CD4-positive, alpha-beta T cell (primary cell): ENCODE results near the gene NCKAP5. TPM values are rescaled to one million over a fixed set of nuclear protein-coding genes. Genes with fewer than 3 reads are reported as not detected.

ENCODE experiments used
- ATAC-seq: fragments of 200-7000 bp; cut with Tn5 transposase; one replicate; pipeline ENCODE4 v1.10.0; 2022; ENCODE audit warnings: mild to moderate bottlenecking; ENCODE audit not compliant: poor library complexity
- CTCF ChIA-PET: fragments of 350-600 bp; sonication (Branson Sonifier 250); formaldehyde crosslinking; loops from one replicate; lab custom pipeline; 2021; ENCODE audit warnings: antibody characterized with exemption, inconsistent platforms; lab: Charles Lee
- POLR2A ChIA-PET: fragments of 350-600 bp; sonication (Branson Sonifier 250); formaldehyde crosslinking; loops from one replicate; lab custom pipeline; 2021; ENCODE audit warnings: antibody characterized with exemption, inconsistent platforms; lab: Charles Lee
- DNase-seq, 14 experiments: peaks; one replicate each; pipeline ENCODE4 v3.0.0-alpha.2; 2013 to 2020; ENCODE audit warnings: mixed read lengths in 2 of 14
- H3K27ac ChIP-seq, 2 donors: one replicate each; pipeline versions ENCODE4 v1.5.1 to v1.7.0; 2013; ENCODE audit warnings: low read length in 2 of 2, low read depth in 1 of 2, mild to moderate bottlenecking in 1 of 2
- H3K27me3 ChIP-seq, 2 experiments: 1 replicate in 1 of 2; 2 replicates in 1 of 2; pipeline versions ENCODE4 v1.6.1 to v1.7.0; 2013; ENCODE audit warnings: low read length in 2 of 2, control low read depth in 1 of 2, mild to moderate bottlenecking in 1 of 2, moderate library complexity in 1 of 2; ENCODE audit not compliant: insufficient read depth in 2 of 2, control insufficient read depth in 1 of 2
- H3K36me3 ChIP-seq: one replicate; pipeline ENCODE4 v1.6.1; 2013; ENCODE audit warnings: low read length, control low read depth; ENCODE audit not compliant: insufficient read depth
- H3K4me1 ChIP-seq: one replicate; pipeline ENCODE4 v1.6.1; 2013; ENCODE audit warnings: low read length, control low read depth; ENCODE audit not compliant: insufficient read depth
- H3K4me3 ChIP-seq: one replicate; pipeline ENCODE4 v1.5.1; 2013; ENCODE audit warnings: mild to moderate bottlenecking, low read length, moderate library complexity
- H3K9me3 ChIP-seq, 2 experiments: 1 replicate in 1 of 2; 2 replicates in 1 of 2; pipeline versions ENCODE4 v1.6.1 to v1.7.0; 2013; ENCODE audit warnings: low read length in 2 of 2, mild to moderate bottlenecking in 2 of 2, control low read depth in 1 of 2, moderate library complexity in 1 of 2; ENCODE audit not compliant: control insufficient read depth in 1 of 2, insufficient read depth in 1 of 2
- H3K27ac Mint-ChIP-seq: one replicate; pipeline ENCODE4 v1.8.0; 2020; ENCODE audit warnings: mixed read lengths
- H3K27me3 Mint-ChIP-seq: one replicate; pipeline ENCODE4 v1.8.0; 2021; ENCODE audit warnings: mixed read lengths
- H3K36me3 Mint-ChIP-seq: one replicate; pipeline ENCODE4 v1.8.0; 2021; ENCODE audit warnings: low read depth, mixed read lengths
- H3K4me1 Mint-ChIP-seq: one replicate; pipeline ENCODE4 v1.8.0; 2021; ENCODE audit warnings: low read depth, mixed read lengths
- H3K4me3 Mint-ChIP-seq: one replicate; pipeline ENCODE4 v1.8.0; 2020; ENCODE audit warnings: mild to moderate bottlenecking, mixed read lengths
- H3K9me3 Mint-ChIP-seq: one replicate; pipeline ENCODE4 v1.8.0; 2020; ENCODE audit warnings: mixed read lengths
- intact Hi-C, 2 experiments: fragments of 100-400 bp; cut with DNase I in 1 of 2; cut with micrococcal nuclease in 1 of 2; formaldehyde crosslinking; loops; one replicate each; pipeline versions ENCODE4 v1.15.1 to v1.9.0; 2023 to 2025; cut with DNase I, micrococcal nuclease
- total RNA-seq, 174 experiments: library from RNA in 2 of 174; stranded (reverse) in 2 of 174; gene quantifications; one replicate each; pipeline ENCODE4 v1.2.3 and lab custom pipeline; 2021 to 2026
- TF ChIP-seq, protein P1 (sequence below): fragments of 200-600 bp; IDR thresholded peaks from one replicate; pipeline ENCODE4 v1.8.0; 2022; ENCODE audit warnings: antibody characterized with exemption, mild to moderate bottlenecking

The NCKAP5 gene
- total RNA-seq, 2 experiments from 2014 or later: not detected

DNA sequence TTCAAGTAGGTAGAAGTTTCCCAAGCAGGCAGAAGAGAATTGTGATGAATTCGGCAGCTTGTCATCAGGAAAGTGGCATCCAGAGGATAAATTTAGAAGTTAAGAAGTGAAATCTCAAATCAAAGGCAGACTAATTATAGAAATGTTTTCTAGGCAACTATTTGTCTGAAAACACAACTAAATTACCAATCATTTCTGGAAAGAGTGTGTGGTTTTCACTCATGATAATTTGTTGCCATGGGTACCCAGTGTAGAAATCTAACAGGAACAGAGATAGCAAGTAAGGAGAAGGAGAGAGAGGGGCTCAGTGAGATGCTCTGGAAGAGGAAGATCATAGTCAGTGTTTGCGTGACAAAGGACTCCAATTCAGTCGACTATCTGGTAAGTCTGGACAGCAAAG is 208.1 kb downstream of the NCKAP5 start:
- no peak overlapping the region for H3K4me3 ChIP-seq
- TF ChIP-seq, protein P1, sequence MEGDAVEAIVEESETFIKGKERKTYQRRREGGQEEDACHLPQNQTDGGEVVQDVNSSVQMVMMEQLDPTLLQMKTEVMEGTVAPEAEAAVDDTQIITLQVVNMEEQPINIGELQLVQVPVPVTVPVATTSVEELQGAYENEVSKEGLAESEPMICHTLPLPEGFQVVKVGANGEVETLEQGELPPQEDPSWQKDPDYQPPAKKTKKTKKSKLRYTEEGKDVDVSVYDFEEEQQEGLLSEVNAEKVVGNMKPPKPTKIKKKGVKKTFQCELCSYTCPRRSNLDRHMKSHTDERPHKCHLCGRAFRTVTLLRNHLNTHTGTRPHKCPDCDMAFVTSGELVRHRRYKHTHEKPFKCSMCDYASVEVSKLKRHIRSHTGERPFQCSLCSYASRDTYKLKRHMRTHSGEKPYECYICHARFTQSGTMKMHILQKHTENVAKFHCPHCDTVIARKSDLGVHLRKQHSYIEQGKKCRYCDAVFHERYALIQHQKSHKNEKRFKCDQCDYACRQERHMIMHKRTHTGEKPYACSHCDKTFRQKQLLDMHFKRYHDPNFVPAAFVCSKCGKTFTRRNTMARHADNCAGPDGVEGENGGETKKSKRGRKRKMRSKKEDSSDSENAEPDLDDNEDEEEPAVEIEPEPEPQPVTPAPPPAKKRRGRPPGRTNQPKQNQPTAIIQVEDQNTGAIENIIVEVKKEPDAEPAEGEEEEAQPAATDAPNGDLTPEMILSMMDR: no peak
- CTCF ChIA-PET: no interaction called here
- DNase-seq (no peak), ATAC-seq (no peak)
- H3K4me1 ChIP-seq: no peaks in the 10 kb centered on the region
- POLR2A ChIA-PET: no interaction called here
- Mint-ChIP-seq H3K4me3 (no peak overlapping the region), H3K4me1 (no peaks in the 10 kb centered on the region), H3K27ac (no peak overlapping the region), H3K27me3 (peaks cover 4% of the 10 kb centered on the region), H3K36me3 (no peaks in the 10 kb centered on the region), H3K9me3 (peaks cover 2% of the 10 kb centered on the region)
- no peaks in the 10 kb centered on the region for H3K36me3 ChIP-seq
- H3K27ac ChIP-seq: no peak overlapping the region
- intact Hi-C loops: no loop called here
- H3K9me3 ChIP-seq: peaks cover 0 to 3% of the 10 kb centered on the region in 2 experiments
- H3K27me3 ChIP-seq: no peaks in the 10 kb centered on the region

DNA sequence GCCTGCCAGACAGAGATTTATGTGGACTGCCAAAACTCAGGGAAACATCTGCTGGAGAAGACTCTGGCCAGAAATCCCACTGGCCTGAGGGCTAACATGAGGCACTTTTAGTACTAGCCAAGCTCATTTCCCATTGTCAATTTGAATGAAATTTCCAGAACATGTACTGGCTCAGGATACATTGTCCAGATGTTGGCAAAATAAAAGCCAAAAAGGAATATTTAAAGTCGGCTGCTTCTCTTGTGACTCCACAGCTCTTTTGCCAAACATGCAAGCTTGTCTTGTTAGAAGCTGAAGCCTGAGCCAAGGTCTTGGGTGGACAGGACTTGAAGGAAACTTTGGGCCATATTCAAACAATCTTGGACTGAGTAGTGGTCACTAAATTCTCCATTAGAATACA is 215.5 kb downstream of the NCKAP5 start:
- ChIA-PET CTCF (no interaction called here), POLR2A (no interaction called here)
- Histone ChIP-seq H3K4me1 (no peaks in the 10 kb centered on the region), H3K4me3 (no peak overlapping the region), H3K9me3 (no peaks in the 10 kb centered on the region), H3K27ac (no peak overlapping the region), H3K27me3 (no peaks in the 10 kb centered on the region), H3K36me3 (no peaks in the 10 kb centered on the region)
- Mint-ChIP-seq H3K9me3 (no peaks in the 10 kb centered on the region), H3K4me1 (no peaks in the 10 kb centered on the region), H3K27me3 (peaks cover under 1% of the 10 kb centered on the region), H3K4me3 (no peak overlapping the region), H3K36me3 (no peaks in the 10 kb centered on the region), H3K27ac (no peak overlapping the region)
- no peak for ATAC-seq
- intact Hi-C loops: no loop called here
- DNase-seq: no peak
- TF ChIP-seq, protein P1: no peak

DNA sequence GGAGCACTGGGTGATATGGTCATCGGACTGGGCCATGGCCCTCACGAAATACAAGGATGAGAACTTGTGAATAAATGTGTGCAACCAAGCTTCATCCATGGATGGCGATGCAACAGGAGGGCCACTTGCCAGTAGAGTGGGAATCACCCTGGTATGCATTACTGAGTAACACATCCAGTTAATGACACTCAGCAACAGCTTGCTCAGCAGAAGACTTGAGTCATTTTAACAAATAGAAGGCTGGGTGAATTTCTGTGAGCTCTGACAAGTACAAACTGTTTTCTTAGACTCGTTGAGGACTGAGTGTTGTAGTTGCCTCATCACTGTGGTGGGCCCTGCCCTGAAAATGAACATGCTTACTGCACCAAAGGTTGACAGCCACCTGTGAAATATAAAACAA is 221.6 kb downstream of the NCKAP5 start:
- H3K4me1 ChIP-seq: no peaks in the 10 kb centered on the region
- no peak overlapping the region for H3K27ac ChIP-seq
- H3K9me3 Mint-ChIP-seq: peaks cover 3% of the 10 kb centered on the region
- no peaks in the 10 kb centered on the region for H3K27me3 Mint-ChIP-seq
- no peak for ATAC-seq
- no peak overlapping the region for H3K4me3 Mint-ChIP-seq
- ChIA-PET CTCF (interaction anchor here (1.2 kb wide), 1 partner anchor 8 kb away, joined by 3 read pairs; no protein-coding TSS in a partner anchor), POLR2A (no interaction called here)
- no peaks in the 10 kb centered on the region for H3K36me3 Mint-ChIP-seq
- H3K4me1 Mint-ChIP-seq: no peaks in the 10 kb centered on the region
- H3K27ac Mint-ChIP-seq: no peak overlapping the region
- H3K9me3 ChIP-seq: peaks cover 0 to 3% of the 10 kb centered on the region in 2 experiments
- DNase-seq: no peak
- H3K4me3 ChIP-seq: no peak overlapping the region
- TF ChIP-seq, protein P1: no peak
- H3K27me3 ChIP-seq: no peaks in the 10 kb centered on the region
- no peaks in the 10 kb centered on the region for H3K36me3 ChIP-seq
- intact Hi-C loops: no loop called here
